Epithelial cell of proximal tubule (primary cell): ENCODE measurements around the gene RPL29. TPM values are rescaled to one million over a fixed set of nuclear protein-coding genes. Genes with fewer than 3 reads are reported as not detected.

Source experiments
- DNase-seq: peaks from one replicate; pipeline ENCODE4 v3.0.0-alpha.2; 2011; ENCODE audit warnings: low read depth
- H3K4me3 ChIP-seq: 2 replicates; pipeline ENCODE4 v1.5.1; 2011; ENCODE audit warnings: low read depth, mild to moderate bottlenecking, low read length
- total RNA-seq: library from RNA; depleted of rRNA; stranded (reverse); fragments of >200 nt; gene quantifications from 2 replicates; pipeline ENCODE4 v1.2.3, GENCODE V29; 2015
- TF ChIP-seq, protein P1 (sequence below): conservative IDR thresholded peaks from 2 replicates; pipeline ENCODE4 v1.5.1; 2012; ENCODE audit warnings: low read depth, mild to moderate bottlenecking, low read length

Gene RPL29
- total RNA-seq, 1 donor from 2014 or later = 1,795 TPM

DNA sequence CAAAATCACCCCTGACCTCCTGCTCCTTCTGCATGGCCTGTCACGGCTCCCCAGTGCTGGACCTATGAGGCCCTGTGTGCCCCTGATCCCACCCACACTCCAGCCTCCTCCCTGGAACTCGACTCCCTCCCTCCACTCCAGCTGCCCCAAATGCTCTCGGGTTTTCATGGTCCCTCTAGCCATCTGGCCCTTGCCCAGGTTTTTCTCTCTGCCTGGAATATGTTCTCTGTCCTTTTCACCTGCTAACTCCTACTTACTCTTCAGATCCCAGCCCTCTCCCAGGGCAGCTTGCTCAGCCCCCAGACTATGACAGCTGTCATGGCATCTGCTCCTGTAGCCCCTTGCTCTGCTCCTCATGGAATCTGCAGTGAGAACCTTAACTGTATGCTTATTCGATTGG is 30.3 kb upstream of the RPL29 start:
- no peak overlapping the region for H3K4me3 ChIP-seq
- no peak for DNase-seq
- TF ChIP-seq, protein P1, sequence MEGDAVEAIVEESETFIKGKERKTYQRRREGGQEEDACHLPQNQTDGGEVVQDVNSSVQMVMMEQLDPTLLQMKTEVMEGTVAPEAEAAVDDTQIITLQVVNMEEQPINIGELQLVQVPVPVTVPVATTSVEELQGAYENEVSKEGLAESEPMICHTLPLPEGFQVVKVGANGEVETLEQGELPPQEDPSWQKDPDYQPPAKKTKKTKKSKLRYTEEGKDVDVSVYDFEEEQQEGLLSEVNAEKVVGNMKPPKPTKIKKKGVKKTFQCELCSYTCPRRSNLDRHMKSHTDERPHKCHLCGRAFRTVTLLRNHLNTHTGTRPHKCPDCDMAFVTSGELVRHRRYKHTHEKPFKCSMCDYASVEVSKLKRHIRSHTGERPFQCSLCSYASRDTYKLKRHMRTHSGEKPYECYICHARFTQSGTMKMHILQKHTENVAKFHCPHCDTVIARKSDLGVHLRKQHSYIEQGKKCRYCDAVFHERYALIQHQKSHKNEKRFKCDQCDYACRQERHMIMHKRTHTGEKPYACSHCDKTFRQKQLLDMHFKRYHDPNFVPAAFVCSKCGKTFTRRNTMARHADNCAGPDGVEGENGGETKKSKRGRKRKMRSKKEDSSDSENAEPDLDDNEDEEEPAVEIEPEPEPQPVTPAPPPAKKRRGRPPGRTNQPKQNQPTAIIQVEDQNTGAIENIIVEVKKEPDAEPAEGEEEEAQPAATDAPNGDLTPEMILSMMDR = no peak

DNA sequence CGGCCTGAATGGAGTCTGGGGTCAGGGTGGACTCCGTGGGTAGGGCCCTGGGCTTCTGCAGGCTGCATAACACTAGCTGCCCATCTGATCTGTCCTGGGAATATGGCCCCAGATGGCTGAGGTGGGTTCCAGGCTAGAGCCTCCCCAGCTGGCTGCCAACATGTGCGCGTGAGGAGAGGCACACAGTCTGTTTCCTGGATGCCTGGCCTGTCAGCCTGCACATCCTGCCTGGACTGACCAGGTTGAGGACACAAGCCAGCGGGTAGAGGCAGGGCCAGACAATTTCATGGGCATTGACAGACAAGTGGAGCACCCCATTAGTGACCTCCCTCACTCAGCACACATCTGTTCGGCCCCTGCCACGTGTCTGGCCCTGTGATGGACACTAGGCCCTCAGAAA is 29.8 kb upstream of the RPL29 start:
- no peak overlapping the region for H3K4me3 ChIP-seq
- TF ChIP-seq, protein P1 = no peak

DNA sequence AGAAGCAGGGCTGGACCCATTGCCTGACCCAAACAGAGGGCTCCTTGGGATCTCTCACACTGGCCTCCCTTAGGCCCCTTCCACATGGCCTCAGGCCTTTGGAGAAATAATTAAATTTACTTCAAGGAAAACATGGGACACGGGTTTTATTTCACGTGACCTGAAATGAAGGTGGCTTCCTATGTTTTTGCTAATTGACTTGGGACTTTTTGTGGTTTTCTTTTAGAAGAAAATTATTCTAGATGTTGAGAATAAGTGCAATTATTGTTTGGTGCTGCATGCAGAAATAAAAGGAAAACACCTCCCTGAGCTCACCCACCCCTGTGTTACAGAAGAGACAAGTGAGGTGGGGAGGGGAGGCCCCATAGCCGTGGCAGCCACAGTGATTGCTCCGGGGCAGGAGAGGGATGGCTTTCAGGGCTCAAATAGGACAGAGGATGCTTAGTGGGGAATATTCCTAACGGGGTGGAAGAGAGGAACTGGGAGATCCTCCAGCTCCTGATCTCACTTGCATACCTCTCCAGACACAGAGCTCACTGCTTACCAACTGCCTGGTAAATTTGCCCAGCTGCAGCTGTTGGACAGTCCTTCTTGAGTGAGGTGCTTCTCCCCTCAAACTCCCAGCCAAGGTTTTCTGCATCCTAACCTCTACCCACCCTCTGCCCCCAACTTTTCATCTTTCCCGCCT is 29.2 kb upstream of the RPL29 start:
- TF ChIP-seq, protein P1 = no peak
- H3K4me3 ChIP-seq = no peak overlapping the region

More for the DNA sequence above, 29.8 kb upstream of the RPL29 start:
- no peak for DNase-seq

DNA sequence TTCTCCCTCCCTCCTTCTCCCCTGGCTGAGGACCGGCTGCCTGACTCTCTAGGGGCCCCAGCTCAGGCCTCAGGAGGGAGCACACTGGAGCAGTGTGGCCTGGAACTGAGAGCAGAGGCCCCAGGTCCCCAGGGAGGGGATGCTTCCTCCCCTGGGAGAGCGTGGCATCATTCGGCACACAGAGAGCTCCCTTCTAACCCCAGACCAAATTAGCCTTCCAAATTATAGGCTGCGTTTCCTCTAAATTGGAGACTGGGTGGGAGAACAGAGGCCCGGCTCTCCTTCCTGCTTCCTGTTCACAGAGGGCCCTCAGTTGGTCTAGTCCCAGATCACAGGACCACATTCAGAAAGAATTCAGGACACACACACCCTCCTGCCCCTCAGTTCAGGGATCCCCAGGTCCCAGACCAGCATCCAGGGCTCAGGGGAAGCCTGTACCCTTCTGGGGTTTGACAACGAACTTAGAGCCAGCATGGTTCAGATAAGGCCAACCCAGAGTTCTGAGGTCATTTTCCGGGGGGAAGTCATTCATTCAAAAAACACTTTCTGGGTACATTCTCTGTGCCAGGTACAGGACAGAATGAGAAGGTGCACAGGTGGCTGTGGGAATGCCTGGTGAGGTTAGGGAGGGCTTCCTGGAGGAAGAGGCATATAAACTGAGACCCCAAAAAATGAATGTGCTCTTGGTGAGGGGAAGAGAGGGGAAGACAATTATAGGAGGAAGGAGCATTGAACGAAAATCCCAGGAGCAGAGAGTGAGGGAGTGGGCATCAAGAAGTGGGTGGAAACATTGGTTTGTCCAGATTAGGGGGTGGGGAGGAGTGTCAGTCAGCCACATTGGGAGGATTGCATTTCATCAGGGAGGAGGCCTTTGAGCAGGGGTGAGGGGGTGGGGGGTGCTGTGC is 28.4 kb upstream of the RPL29 start:
- TF ChIP-seq, protein P1 = no peak
- H3K4me3 ChIP-seq = no peak overlapping the region
- no peak for DNase-seq

More for the DNA sequence above, 29.2 kb upstream of the RPL29 start:
- no peak for DNase-seq

DNA sequence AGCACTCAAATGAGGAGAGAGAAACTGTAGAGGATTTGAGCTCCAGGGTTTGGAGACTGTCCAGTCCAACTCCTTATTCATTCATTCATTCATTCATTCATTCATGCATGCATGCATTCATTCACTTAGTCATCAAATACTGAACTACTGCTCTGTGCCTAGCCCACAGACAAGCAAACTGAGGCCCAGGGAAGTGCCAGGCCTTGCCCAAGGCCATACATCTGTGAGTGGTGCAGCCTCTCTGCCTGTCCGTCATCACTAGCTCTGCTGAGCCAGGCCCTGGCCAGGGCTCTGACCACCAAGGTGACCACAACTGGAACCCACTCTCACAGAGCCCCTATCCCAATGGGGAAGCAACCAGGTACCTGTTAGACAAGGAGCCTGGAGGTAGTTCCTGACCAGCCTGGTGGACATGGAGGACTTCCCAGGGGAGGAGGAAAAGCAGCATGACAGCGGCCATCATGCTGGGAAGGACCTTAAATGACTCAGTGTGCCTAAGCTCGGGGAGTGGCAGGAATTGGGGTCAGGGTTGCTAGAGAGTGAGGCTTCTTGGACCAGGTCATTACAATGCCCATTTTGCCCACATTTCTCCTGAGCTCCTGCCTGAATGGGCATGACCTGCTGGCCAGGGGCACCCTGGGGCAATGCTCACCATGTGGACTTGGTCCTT is 27.5 kb upstream of the RPL29 start:
- DNase-seq = no peak
- TF ChIP-seq, protein P1 = no peak
- no peak overlapping the region for H3K4me3 ChIP-seq

DNA sequence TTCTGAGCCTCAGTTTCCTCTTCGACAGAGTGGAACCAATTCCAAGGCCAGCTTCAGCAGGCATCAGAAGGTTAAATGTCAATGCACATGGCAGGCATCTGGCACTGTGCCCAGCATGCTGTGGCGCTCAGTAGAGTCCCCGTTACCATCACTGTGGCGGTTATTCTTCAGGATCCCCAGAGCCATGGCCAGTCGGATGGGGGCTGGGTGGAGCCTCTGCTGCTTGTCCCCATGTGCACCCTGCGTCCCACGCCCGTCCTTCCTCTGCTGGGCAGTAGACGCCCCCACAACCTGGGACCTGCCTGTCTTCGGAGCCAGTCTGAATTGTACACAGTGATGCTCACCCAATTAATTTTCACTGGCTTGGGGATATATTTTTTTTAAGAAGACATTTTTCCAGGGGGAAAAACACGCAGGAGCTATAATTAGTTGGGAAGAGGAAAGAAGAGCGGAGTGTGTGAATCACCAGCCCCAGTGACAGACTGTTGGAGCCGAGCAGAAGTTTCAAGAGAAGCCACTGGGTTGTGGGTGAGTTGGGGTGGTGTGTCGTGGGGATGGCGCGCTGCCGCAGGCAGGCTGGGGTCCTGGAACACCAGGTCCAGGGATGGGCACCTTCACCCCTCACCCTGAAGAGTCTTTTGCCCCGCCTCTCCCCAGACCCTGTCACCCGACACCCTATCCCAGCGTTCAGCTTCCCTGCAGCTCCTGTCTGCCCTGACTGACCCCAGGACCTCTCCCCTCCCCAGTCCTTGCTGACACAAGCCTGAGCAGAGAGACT is 26.8 kb upstream of the RPL29 start:
- TF ChIP-seq, protein P1 = no peak
- no peak for DNase-seq
- H3K4me3 ChIP-seq = no peak overlapping the region
